Caco-2 (cell line): Measurements from ENCODE around the gene UBE2D3. TPM values are rescaled to one million over a fixed set of nuclear protein-coding genes. Genes with fewer than 3 reads are reported as not detected.

Experiments
- BruUV-seq: library from RNA; stranded (reverse); fragments of 400-500 nt; replicated peaks from 2 replicates; lab custom pipeline; 2021; lab: Mats Ljungman, UMichigan
- CTCF ChIA-PET: fragments of 300-600 bp; sonication (Branson Sonifier 250); formaldehyde crosslinking; loops from one replicate; lab custom pipeline; 2022; ENCODE audit warnings: antibody characterized with exemption; lab: Charles Lee
- POLR2A ChIA-PET: fragments of 300-600 bp; sonication (Branson Sonifier 250); formaldehyde crosslinking; loops from one replicate; lab custom pipeline; 2022; ENCODE audit warnings: antibody characterized with exemption; lab: Charles Lee
- DNase-seq, 2 experiments: peaks; one replicate each; pipeline versions ENCODE4 v3.0.0 to v3.0.0-alpha.2; 2020 to 2022
- H3K27me3 ChIP-seq: replicated peaks from 2 replicates; pipeline ENCODE4 v1.6.0; 2011; ENCODE audit warnings: low read length; ENCODE audit not compliant: control insufficient read depth, insufficient read depth
- H3K36me3 ChIP-seq: 2 replicates; pipeline ENCODE4 v1.5.1; 2011; ENCODE audit warnings: low read length; ENCODE audit not compliant: control insufficient read depth, insufficient read depth
- H3K4me1 ChIP-seq: fragments of 250-450 bp; sonication (Bioruptor Pico); 2 replicates; pipeline ENCODE4 v1.5.1; 2020; ENCODE audit warnings: mild to moderate bottlenecking
- H3K4me3 ChIP-seq: 2 replicates; pipeline ENCODE4 v1.5.1; 2011; ENCODE audit warnings: low read depth, mild to moderate bottlenecking, control low read depth, low read length
- H3K9me3 ChIP-seq: fragments of 250-450 bp; sonication (Bioruptor Pico); 2 replicates; pipeline ENCODE4 v1.5.1; 2020; ENCODE audit warnings: mild to moderate bottlenecking, moderate library complexity
- H3K27ac Mint-ChIP-seq: one replicate; pipeline ENCODE4 v1.8.0; 2022; ENCODE audit warnings: mixed read lengths; ENCODE audit not compliant: unreplicated experiment
- H3K27me3 Mint-ChIP-seq: one replicate; pipeline ENCODE4 v1.8.0; 2022; ENCODE audit warnings: mixed read lengths; ENCODE audit not compliant: insufficient read depth, unreplicated experiment
- H3K36me3 Mint-ChIP-seq: one replicate; pipeline ENCODE4 v1.8.0; 2022; ENCODE audit warnings: mild to moderate bottlenecking, mixed read lengths; ENCODE audit not compliant: insufficient read depth, unreplicated experiment
- H3K4me1 Mint-ChIP-seq: one replicate; pipeline ENCODE4 v1.8.0; 2022; ENCODE audit warnings: low read depth, mixed read lengths; ENCODE audit not compliant: unreplicated experiment
- H3K4me3 Mint-ChIP-seq: one replicate; pipeline ENCODE4 v1.8.0; 2022; ENCODE audit warnings: mild to moderate bottlenecking, moderate library complexity, mixed read lengths; ENCODE audit not compliant: unreplicated experiment
- H3K9me3 Mint-ChIP-seq: one replicate; pipeline ENCODE4 v1.8.0; 2022; ENCODE audit warnings: mixed read lengths; ENCODE audit not compliant: unreplicated experiment
- intact Hi-C: fragments of 100-400 bp; cut with micrococcal nuclease; formaldehyde crosslinking; loops from one replicate; pipeline ENCODE4 v1.10.0; 2022; ENCODE audit not compliant: unreplicated experiment
- total RNA-seq: library from RNA; stranded (reverse); gene quantifications from 2 replicates; pipeline ENCODE4 v1.2.3, GENCODE V29; 2022
- TF ChIP-seq, protein P1 (sequence below), 2 experiments: fragments of 200-600 bp in 1 of 2; IDR thresholded peaks; 1 replicate in 1 of 2; 2 replicates in 1 of 2; pipeline versions ENCODE4 v1.5.1 to v1.8.0; 2011 to 2022; ENCODE audit warnings: antibody characterized with exemption in 1 of 2, control low read depth in 1 of 2, inconsistent platforms in 1 of 2, low read depth in 1 of 2, low read length in 1 of 2, mild to moderate bottlenecking in 1 of 2, moderate library complexity in 1 of 2; ENCODE audit not compliant: insufficient read depth in 1 of 2, severe bottlenecking in 1 of 2, unreplicated experiment in 1 of 2

Gene UBE2D3
- total RNA-seq, 1 experiment from 2014 or later = 305 TPM

DNA sequence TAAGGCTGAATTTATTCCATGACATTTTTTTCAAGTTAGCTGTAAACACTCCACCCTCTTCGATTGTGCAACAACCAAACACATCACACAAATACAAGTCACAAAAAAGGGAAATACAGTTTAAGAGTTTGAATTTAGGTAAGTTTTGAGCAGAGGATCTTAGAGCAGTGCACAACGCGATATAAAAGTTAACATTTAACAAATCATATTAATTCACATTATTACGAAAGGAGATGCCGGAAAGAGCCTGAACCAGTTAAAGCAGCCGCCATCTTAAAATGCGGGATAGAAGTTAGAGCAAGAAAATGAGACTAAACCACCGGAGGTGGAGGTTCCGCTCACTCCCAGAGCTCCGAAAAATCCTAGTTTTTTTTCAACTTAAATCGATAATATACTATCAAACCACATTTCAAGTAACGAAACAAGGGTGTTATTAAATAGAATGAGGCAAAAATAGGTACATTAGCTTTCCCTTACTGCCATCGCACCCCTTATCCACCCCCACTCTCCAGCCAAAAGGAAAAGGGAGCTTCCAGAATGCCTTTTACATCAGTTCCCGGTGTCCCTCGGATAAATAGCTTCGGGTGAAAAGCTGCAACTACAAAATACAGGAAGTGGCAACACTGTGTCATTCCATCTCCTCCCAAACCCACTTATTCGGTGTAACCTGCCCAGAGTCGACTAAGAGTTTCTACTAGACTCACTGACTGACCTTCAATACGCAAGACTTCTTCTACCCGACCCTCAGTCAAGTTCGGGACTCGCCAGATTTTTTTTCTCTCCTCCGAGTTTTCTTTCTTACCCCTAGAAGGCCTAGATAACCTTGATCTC, 1.9 kb downstream of the UBE2D3 start:
- no peaks in the 10 kb centered on the region for H3K27me3 Mint-ChIP-seq
- H3K9me3 Mint-ChIP-seq = no peaks in the 10 kb centered on the region
- POLR2A ChIA-PET = interaction anchor here (1.2 kb wide), 1 partner anchor 44 kb away, joined by 6 read pairs; the partner anchor contains the start of gene CISD2
- TF ChIP-seq, protein P1, sequence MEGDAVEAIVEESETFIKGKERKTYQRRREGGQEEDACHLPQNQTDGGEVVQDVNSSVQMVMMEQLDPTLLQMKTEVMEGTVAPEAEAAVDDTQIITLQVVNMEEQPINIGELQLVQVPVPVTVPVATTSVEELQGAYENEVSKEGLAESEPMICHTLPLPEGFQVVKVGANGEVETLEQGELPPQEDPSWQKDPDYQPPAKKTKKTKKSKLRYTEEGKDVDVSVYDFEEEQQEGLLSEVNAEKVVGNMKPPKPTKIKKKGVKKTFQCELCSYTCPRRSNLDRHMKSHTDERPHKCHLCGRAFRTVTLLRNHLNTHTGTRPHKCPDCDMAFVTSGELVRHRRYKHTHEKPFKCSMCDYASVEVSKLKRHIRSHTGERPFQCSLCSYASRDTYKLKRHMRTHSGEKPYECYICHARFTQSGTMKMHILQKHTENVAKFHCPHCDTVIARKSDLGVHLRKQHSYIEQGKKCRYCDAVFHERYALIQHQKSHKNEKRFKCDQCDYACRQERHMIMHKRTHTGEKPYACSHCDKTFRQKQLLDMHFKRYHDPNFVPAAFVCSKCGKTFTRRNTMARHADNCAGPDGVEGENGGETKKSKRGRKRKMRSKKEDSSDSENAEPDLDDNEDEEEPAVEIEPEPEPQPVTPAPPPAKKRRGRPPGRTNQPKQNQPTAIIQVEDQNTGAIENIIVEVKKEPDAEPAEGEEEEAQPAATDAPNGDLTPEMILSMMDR (IDR thresholded peaks at IDR 0.05; ENCODE audit: insufficient read depth in 1 of 2, low read depth in 1 of 2, low read length in 1 of 2, severe bottlenecking in 1 of 2, unreplicated experiment in 1 of 2) = no peak
- intact Hi-C loops = loop anchor here (2.0 to 5.0 kb wide), 4 partner anchors 113 to 1478 kb away; partner anchors contain the start of genes PPP3CA and SLC9B2
- peak in 1 of 2 experiments; percentile 31 for DNase-seq
- H3K36me3 Mint-ChIP-seq = peaks cover 11% of the 10 kb centered on the region
- H3K27me3 ChIP-seq = no peaks in the 10 kb centered on the region
- peaks cover 23% of the 10 kb centered on the region for H3K4me1 ChIP-seq
- CTCF ChIA-PET = no interaction called here
- peak overlapping the region; percentile 92 for H3K4me3 ChIP-seq
- no peaks in the 10 kb centered on the region for H3K9me3 ChIP-seq
- no TSS peak for BruUV-seq
- H3K27ac Mint-ChIP-seq = no peak overlapping the region
- no peaks in the 10 kb centered on the region for H3K36me3 ChIP-seq
- H3K4me1 Mint-ChIP-seq = peaks cover 7% of the 10 kb centered on the region
- H3K4me3 Mint-ChIP-seq = no peak overlapping the region

DNA sequence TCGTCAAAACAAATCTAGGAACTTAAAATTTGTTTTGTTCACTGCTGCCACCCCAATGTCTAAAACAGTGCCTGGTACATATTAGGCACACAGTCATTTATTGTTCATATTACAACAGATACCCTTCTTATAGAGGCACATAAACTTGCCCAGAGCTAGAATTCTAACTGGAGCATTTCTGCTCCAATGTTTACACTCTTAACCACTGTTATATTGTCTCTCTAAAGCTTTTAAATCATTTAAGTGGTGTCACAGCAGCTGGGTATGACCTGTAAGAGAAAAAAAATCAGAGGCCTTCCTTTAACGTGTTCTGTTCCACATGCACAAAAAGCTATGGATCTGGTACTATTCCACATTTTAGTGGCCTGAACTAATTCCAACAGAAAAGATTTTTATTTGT, 3.0 kb downstream of the UBE2D3 start:
- no TSS peak for BruUV-seq

DNA sequence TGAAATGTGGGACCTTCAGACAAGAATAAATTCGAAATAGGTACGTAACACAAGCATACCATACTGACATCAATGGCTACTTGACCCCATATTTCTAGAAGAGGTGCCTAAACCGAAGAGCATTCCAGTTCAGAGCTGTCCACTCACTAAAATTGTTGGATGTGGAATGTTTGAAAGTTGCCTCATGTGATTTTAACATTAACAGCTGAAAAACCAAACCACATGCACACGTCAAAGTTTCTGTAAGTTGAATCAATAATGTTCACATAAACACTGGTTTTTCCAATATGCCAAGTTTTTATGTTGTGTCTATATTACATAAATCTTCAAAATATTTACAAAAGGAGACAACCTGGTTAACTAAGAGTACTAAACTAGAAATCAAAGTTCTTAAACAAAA, 3.5 kb downstream of the UBE2D3 start:
- Mint-ChIP-seq H3K36me3 (peaks cover 18% of the 10 kb centered on the region), H3K27me3 (no peaks in the 10 kb centered on the region), H3K4me3 (no peak overlapping the region), H3K27ac (no peak overlapping the region), H3K4me1 (peaks cover 13% of the 10 kb centered on the region), H3K9me3 (no peaks in the 10 kb centered on the region)
- Histone ChIP-seq H3K27me3 (no peaks in the 10 kb centered on the region), H3K9me3 (no peaks in the 10 kb centered on the region), H3K4me3 (no peak overlapping the region), H3K36me3 (no peaks in the 10 kb centered on the region), H3K4me1 (peaks cover 26% of the 10 kb centered on the region)
- intact Hi-C loops = no loop called here
- TF ChIP-seq, protein P1 (IDR thresholded peaks at IDR 0.05; ENCODE audit: insufficient read depth in 1 of 2, low read depth in 1 of 2, low read length in 1 of 2, severe bottlenecking in 1 of 2, unreplicated experiment in 1 of 2) = no peak
- DNase-seq = no peak
- POLR2A ChIA-PET = no interaction called here
- CTCF ChIA-PET = no interaction called here
- BruUV-seq = no TSS peak

More for the DNA sequence above, 3.0 kb downstream of the UBE2D3 start:
- intact Hi-C loops = no loop called here
- H3K36me3 ChIP-seq = no peaks in the 10 kb centered on the region
- TF ChIP-seq, protein P1 (IDR thresholded peaks at IDR 0.05; ENCODE audit: insufficient read depth in 1 of 2, low read depth in 1 of 2, low read length in 1 of 2, severe bottlenecking in 1 of 2, unreplicated experiment in 1 of 2) = no peak
- DNase-seq = no peak
- H3K4me1 Mint-ChIP-seq = peaks cover 13% of the 10 kb centered on the region
- no peak overlapping the region for H3K27ac Mint-ChIP-seq
- no peak overlapping the region for H3K4me3 Mint-ChIP-seq
- H3K4me3 ChIP-seq = peak overlapping the region; percentile 92
- no peaks in the 10 kb centered on the region for H3K9me3 Mint-ChIP-seq
- peaks cover 27% of the 10 kb centered on the region for H3K4me1 ChIP-seq
- H3K9me3 ChIP-seq = no peaks in the 10 kb centered on the region
- H3K27me3 Mint-ChIP-seq = no peaks in the 10 kb centered on the region
- no peaks in the 10 kb centered on the region for H3K27me3 ChIP-seq
- ChIA-PET POLR2A (no interaction called here), CTCF (no interaction called here)
- H3K36me3 Mint-ChIP-seq = peaks cover 20% of the 10 kb centered on the region
